Neural cell (in vitro differentiated cells): ENCODE results near the gene CHCHD5.

Experiments
- EP300 ChIP-seq: fragments of 450-650 bp; conservative IDR thresholded peaks from 2 replicates; pipeline ENCODE4 v1.6.1; 2014; ENCODE audit warnings: antibody characterized with exemption, mild to moderate bottlenecking, moderate library complexity; ENCODE audit not compliant: poor library complexity, severe bottlenecking
- EZH2 ChIP-seq: fragments of 200-600, 300-800 bp; shearing (Covaris generic), sonication (generic); IDR thresholded peaks from 2 replicates; pipeline ENCODE4 v1.6.1; 2014; ENCODE audit warnings: antibody characterized with exemption, low read length, borderline replicate concordance, mild to moderate bottlenecking; ENCODE audit not compliant: insufficient read depth, poor library complexity, severe bottlenecking
- MXI1 ChIP-seq: fragments of 450-650 bp; conservative IDR thresholded peaks from 2 replicates; pipeline ENCODE4 v1.6.1; 2014; ENCODE audit warnings: antibody characterized with exemption, mild to moderate bottlenecking; ENCODE audit not compliant: poor library complexity, severe bottlenecking
- POLR2AphosphoS5 ChIP-seq: IDR thresholded peaks from 2 replicates; pipeline ENCODE4 v1.6.1; 2012
- RAD21 ChIP-seq: fragments of 450-650 bp; conservative IDR thresholded peaks from 2 replicates; pipeline ENCODE4 v1.6.1; 2014; ENCODE audit warnings: antibody characterized with exemption, mild to moderate bottlenecking, moderate library complexity
- REST ChIP-seq: IDR thresholded peaks from 2 replicates; pipeline ENCODE4 v1.6.1; 2012; ENCODE audit warnings: borderline replicate concordance
- SMC3 ChIP-seq: fragments of 450-650 bp; conservative IDR thresholded peaks from 2 replicates; pipeline ENCODE4 v1.6.1; 2014; ENCODE audit warnings: antibody characterized with exemption, mild to moderate bottlenecking, moderate library complexity; ENCODE audit not compliant: poor library complexity
- TAF1 ChIP-seq: IDR thresholded peaks from 2 replicates; pipeline ENCODE4 v1.6.1; 2012; ENCODE audit warnings: low read depth
- TF ChIP-seq, protein P1 (sequence below): fragments of 450-650 bp; IDR thresholded peaks from 2 replicates; pipeline ENCODE4 v1.5.1; 2014; ENCODE audit warnings: antibody characterized with exemption, mild to moderate bottlenecking, moderate library complexity; ENCODE audit not compliant: poor library complexity, severe bottlenecking

DNA sequence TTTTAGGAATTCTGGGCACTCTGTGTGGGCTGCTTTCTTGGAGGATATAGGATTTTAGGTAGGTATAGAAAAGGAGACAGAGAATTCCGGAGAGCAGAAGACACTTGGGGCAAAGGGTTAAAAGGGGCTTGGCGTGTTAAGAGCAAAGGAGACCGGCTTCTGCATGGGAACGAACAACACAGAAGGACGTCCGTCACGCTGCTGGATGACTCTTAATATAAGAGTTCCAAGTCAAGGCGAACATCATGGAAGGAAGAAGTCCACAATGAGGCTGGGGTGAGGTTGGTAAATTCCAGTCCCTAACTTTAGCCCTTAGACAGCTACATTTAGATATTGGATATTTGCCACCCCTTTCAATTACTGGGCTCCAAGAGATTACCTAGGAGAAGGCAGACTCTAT, 45.4 kb downstream of the CHCHD5 start:
- TF ChIP-seq, protein P1, sequence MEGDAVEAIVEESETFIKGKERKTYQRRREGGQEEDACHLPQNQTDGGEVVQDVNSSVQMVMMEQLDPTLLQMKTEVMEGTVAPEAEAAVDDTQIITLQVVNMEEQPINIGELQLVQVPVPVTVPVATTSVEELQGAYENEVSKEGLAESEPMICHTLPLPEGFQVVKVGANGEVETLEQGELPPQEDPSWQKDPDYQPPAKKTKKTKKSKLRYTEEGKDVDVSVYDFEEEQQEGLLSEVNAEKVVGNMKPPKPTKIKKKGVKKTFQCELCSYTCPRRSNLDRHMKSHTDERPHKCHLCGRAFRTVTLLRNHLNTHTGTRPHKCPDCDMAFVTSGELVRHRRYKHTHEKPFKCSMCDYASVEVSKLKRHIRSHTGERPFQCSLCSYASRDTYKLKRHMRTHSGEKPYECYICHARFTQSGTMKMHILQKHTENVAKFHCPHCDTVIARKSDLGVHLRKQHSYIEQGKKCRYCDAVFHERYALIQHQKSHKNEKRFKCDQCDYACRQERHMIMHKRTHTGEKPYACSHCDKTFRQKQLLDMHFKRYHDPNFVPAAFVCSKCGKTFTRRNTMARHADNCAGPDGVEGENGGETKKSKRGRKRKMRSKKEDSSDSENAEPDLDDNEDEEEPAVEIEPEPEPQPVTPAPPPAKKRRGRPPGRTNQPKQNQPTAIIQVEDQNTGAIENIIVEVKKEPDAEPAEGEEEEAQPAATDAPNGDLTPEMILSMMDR, result no peak
- no peak for TF ChIP-seq RAD21
- TF ChIP-seq POLR2AphosphoS5, result no peak
- TF ChIP-seq EZH2, result no peak
- no peak for TF ChIP-seq TAF1
- TF ChIP-seq EP300, result no peak
- TF ChIP-seq REST, result no peak
- TF ChIP-seq MXI1, result no peak
- no peak for TF ChIP-seq SMC3
